ENCODE measurements around the gene EPHA5.

EPHA5 gene

DNA sequence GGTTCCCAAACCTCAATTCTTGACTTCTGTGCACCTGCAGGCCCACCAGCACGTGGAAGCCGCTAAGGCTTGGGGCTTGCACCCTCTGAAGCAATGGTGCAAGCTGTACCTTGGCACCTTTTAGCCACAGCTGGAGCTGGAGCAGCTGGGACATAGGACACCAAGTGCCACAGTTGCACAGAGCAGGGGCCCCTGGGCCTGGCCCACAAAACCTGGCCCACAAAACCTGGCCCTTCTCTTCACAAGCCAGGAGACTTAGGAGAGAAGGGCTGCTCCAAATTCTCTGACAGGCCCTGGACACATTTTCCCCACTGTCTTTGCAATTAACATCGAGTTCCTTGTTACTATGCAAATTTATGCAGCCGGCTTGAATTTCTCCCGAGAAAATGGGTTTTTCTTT is 197.8 kb downstream of the EPHA5 start:
- no peak for DNase-seq

DNA sequence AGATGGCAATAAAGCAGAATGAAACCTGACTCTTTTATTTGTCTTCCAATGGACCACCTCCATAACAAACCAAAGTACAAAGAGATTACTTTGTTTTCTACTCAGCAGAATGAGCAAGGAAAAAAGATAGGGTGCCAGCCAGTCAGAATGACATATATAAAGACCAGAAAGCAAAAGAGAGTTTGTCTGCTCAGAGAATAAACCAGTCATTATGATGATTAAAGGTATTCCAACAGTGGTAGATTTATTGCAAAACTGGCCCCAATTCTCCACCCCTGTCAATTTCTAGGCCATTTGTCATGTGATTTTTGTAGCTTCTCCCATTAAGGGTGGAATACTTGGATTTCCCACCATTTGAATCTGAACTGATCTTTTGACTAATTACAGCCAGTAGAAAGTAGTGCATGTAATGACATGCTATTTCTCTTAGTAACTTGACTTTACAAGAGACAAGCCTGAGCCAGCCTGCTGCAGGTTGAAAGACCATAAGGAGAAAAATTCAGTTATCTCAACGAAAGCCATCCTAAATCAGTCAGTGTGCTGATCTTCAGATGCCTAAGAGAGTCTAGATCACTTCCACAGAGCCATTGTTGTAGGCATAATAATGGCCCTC is 203.1 kb downstream of the EPHA5 start:
- no peak for DNase-seq

DNA sequence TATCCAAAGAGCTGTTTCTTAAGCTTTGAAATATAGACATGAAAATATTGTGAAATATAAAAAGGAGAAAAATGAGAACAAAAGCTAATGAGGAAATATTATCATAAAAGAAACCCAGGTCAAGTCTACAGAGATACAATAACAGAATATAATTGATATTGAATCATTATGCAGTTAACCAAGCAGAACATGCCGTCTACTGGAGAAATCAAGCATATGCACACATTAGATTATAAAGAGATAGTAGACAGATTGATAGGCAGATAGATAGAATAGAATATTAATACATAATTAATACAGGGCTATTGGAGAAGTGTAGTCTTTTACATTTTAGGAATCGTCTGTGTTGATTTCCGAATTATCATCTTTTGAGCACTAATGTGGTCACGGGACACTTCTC is 208.5 kb downstream of the EPHA5 start:
- no peak for DNase-seq

DNA sequence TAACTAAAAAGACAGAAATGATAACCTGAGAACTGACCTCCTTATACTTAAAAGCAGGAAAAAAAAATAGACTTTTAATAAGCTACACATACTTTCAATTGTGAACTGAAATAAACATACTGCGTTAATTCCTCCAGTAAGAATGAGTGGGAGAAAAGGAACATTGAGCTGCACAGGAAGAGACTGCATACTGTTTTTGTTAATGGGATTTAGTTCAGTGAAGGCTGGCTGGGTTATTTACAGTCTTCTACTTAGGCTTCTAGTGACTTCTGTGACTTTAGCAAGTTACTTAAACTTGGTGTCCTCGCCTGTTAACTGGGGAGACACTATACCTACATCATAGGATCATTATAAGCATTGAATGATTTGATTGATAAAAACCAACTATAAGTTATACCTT is 213.3 kb downstream of the EPHA5 start:
- no peak for DNase-seq

DNA sequence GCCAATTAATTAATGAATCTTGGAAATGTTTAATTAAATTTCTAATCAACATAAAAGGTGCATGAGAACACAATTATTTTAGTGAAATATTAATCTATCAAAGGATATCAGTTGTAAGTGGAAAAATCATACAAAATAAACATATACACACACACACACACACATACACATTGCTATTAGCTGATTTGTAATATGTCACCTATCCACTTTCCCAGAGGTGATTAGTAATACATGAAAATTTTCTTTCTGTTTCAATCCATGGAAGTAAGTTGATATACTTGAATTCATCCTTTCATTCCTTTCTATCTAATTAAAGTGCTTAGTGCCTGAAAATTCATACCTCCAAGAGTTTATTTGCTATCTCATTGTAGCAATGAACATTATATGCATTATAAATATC is 213.7 kb downstream of the EPHA5 start:
- DNase-seq: no peak

DNA sequence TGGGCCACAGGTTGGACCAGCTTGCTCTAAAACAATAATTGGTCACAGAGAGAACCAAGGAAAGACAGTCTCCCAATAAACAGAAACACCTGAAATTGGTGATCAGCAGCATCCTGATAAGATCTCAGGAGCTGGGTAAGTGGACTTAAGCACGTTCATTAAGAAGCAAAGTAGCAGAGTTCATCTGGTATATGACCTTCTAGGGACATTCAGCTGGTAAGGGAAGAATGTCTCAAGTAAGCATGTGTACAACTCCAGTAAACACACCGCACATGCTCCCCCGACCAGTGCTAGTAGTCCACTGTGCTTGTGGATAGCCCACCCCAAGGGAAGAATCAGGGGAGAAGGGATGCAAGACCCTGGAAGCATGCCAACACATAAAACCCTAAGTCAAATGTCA is 216.9 kb downstream of the EPHA5 start:
- no peak for DNase-seq

DNA sequence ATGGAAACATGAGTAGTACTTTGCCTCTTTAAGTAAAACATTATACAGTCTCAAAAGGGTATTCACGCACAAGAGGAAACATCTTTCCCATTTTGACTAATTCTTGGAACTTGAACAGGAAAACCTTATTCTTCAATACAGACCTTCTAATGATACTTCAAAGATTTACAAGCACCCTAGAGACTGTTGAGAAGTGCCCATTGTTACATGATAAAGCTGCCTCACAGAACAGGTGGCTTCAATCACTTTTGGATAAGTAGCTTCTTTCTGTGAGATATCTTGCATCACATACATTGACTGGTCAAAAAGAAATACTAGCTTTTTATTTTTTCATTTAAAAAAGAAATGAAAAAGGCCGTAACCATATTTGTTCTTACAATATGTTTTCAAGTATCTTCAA is 219.4 kb downstream of the EPHA5 start:
- no peak for DNase-seq

DNA sequence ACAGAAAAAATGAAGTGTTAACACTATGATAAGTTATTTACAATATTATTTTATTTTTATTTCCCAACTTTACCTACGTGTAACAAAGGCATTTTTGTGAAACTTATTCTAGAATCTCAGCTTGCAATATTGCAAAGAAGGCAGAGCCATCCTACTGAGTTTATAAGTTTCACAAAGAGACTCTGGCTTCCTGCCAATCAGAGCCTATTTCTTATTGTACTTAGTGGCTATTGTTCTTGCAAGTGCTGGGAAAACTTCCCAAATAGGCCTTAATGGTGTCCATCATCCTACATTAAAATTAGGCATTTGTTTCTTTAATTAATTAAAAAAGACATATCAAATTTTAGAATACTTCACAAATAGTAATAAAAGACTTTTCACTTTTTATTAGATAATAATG is 233.2 kb downstream of the EPHA5 start:
- no peak for DNase-seq

DNA sequence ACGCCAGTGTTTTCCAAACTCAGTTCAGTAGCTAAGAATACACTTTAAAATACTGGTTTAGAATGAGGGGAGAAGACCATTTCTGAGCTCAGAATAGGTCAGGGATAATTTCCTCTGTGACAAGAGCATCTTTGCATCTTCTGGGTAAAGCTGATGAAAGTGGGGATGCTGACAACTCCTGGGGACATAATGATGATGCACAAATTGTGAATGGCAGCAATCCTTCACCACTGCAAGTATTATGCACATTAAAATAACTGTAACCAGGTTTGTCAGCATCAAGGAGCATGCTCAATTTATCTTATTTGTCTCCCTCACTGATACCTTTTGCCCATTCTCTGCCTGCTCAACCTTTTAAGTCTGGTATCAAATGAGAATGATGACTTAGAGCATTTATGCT is 248.2 kb downstream of the EPHA5 start:
- no peak for DNase-seq

DNA sequence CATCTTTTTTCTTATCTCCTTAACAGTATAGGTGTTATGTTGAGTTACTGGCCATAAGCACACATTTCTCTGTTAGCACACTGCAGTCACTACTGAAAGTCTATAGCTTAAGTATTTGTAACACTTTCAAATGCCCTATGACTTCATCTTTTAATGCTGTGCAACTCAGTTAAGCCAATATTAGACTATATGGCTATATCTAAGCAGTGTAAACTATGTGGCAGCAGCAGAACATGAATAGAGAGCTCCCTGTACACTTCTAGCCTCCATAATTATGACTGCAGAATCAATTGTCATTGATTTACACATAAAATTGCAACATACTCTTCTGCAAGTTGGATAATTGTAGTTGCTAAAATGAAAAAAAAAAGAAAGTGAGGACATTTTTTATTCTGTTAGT is 250.3 kb downstream of the EPHA5 start:
- DNase-seq: no peak

DNA sequence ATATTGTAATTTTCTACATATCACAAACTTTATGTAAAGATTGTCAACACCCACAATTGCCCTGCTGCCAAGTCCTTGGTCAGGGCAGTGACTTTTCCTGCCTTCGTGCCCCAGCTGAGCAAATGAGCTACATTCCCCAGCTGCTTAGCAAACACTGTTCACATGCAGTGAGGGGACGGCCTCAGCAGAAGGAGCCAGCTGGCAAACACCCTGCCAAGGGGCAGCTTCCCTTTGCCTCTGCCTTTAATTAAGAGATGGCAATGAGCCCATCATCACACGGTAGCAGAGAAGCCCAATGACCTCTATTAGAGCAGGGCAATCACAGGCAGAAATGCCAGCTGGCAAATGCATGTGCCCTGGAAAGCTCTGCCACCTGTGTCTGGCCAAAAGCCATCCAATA is 253.4 kb downstream of the EPHA5 start:
- no peak for DNase-seq

DNA sequence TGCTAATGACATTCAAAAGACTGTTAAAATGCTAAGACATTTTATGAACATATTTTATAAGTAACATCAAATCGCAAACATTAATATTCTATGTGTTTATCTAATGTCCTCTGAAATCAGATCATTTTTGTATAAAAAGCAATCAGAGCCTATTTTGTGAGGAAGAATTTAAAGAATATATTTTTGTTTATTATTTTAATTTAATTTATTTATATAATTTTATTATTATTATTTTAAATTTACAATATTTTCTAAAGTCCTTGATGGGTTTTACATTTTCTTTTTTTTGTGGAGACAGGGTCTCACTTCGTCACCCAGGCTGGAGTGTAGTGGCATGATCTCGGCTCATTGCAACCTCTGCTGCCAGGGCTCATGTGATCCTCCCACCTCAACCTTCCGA is 262.8 kb downstream of the EPHA5 start:
- no peak for DNase-seq

DNA sequence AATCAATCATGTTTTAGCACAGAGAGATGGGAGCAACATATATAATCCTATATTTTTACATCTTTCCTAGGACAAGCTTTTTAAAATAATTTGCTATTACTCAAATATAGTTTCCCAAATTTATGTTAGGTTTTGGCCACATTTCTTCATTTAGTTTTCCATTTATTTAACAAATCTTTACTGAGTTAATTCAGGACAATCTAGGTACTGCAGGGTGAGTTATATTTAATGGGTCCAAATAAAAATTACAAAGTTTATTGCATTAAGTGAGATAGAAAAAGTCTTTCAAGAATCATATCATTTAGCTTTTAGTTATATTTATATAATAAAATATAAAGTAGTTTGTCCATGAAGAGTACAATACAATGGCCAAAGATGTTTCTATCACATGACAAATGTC is 269.2 kb downstream of the EPHA5 start:
- no peak for DNase-seq

DNA sequence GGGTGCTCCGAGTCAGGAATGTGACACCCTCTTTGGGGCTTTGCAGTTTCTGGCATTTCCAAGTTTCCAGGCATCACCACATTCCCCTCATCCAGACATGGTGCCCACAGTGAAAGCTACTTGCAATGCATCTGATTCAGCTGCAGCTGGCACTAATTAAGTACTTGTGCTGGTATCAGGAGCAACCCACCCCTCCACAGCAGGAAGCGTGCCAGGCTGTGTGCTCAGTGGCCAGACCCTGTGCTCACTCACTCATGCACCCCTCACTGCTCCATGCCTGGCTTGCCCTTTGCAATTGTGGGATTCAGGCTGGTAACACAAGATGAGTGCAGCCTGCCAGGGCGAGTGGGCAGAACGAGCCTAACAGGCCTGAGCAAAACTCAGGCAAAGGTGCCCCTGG is 271.2 kb downstream of the EPHA5 start:
- no peak for DNase-seq

DNA sequence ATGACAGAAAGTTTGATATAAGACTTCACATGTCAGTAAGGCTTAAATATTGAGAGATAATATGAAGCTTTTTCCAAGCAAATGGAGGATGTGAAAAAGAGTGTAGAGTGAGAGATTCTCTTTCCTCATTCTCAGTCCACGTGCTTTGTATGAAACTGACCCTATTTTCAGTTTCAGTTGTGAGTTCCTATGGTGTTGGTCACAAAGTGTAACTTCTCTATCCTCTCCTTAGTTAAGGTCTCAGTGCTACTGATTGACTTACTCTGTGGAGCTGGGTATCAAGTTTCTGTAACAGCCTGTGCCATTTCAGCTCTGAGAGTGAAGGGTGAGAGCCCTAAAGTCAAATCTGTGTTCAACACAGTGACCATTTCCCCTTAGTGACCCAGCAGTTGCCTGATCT is 277.2 kb downstream of the EPHA5 start:
- DNase-seq: no peak

DNA sequence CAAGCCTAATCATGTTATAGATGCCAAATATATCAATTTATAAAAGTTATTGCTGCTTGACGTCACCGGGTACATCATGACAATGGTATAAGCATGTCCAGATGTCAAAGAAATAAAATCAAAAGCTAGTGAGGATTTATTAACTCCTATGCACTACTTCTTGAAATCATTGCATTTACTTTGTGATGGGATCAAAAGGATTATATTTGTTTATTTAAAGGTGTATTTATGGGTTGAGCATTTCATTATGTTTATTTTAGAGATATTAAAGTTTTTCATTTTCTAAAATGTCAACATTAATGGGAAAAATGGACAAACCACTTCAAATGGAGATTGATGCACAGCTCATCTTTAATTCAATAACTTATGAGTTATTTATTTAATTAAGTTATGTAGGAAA is 277.8 kb downstream of the EPHA5 start:
- no peak for DNase-seq

DNA sequence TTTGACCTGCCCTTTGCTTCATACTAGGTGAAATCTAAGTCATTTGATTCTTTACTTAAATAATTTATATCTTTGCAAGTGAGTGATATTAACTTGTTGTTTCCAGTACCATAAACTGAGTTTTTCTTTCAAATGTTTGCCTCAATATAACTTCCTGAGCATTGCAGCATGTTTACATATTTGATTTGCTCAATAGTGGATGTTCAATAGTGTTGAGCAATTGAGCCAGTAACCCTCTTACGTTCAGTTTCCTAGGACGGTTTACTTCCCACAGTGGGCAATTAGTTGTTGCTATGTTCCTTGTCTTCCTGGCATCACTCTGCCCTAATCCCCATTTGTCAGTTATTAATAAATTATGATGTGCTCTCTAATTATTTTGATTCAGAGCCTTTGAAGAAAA is 278.5 kb downstream of the EPHA5 start:
- DNase-seq: no peak

DNA sequence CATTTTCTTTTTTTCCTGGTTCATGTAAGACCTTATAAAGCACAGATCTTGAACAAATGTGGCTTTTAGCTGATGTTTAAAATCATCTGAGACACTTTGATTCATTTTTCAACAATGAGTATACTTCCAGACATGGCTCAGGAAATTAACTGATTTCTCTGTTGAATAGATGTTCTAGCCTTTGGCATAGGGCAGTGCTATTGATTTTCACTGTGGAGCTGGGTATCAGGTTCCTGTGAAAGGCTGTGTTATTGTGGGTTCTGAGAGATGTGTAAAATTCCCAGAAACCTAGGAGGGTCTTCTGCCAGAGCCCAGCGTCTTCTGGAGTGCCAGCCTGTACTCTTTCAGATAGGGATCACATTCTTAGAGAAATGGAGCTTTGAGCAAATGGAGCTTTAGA is 278.9 kb downstream of the EPHA5 start:
- no peak for DNase-seq

DNA sequence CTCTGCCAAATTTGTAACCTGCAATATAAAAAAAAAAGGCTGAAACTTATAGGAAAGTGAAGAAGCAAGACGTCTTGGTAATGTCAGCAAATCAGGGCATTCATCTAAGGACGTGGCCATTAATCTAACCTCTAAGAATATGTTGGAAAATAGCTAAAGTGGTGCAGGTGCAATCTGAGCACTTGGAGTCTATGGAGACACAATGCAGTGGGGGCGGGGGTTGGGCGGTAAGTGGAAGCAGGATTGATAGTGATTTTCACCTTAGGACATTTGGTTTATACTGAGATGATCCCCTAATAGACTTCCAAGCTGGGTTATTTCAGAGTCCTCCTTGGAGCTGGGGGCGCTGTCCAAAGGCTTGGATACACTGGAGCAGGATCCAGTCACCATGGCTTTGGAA is 283.4 kb downstream of the EPHA5 start:
- no peak for DNase-seq

DNA sequence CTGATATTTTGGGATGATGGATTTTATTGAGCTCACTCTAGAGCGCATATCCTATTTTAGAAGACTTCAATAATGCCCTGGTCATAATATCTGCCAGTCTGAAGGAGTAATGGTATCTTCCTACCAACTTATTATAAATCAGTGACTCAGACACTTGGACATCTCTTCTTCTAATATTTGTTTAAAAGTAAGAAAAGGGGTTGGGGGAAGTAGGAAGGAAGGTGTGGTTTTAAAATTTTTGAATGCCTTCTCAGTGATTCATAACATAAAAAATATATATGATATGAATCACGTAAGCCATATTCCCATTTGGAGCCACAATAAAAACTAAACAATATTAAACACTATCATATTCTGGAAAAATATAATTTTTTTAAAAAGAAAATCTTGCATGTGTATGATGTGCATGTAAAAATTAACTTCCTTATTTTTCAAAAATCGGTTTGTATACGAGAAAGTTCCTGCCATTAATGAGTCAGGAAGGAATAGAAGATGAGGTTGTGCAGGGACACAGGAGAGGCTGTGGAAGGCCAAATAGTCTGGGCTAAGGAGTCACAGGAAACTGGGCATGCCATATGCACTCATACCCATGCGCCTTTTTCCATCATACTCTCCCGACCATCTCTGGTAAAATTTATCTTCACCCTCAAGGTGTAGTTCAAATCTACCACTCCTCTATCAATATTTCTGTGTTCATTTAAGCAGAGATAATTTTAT is 286.5 kb downstream of the EPHA5 start:
- no peak for DNase-seq

DNA sequence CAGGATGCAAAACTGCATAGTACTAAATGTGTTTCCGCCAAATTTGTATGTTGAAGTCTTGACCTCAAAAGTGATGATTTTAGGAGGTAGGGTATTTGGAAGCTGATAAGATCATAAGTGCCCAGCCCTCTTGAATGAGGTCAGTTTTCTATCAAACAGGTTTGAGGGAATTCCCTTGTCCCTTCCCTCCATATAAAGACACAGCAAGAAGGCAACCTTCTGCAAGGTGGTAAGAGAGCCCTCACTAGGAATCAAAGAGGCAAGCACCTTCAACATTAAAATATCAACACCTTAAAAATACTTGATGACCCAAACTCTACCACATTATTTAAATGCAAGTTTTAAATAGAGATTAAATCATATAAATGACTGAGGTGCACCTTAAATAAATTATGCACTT is 288.6 kb downstream of the EPHA5 start:
- no peak for DNase-seq

DNA sequence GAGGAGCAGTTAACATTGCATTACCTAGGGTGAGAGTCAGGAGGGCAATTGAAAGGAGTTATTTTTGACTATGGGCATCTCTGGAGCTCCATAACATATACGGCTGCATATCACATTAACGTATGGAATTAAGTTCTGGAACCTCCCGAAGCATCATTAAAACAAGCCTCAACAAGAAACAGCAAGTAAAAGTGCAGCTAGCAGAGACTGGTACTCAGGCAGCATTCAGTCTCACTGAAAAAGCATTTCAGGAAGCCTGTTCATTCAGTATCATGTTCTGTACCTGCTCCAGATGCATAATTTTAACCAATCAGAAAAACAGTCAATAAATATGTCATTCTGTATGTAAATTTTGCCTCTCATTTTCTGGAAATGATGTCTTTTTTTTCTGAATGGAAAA is 299.6 kb downstream of the EPHA5 start:
- DNase-seq: no peak

DNA sequence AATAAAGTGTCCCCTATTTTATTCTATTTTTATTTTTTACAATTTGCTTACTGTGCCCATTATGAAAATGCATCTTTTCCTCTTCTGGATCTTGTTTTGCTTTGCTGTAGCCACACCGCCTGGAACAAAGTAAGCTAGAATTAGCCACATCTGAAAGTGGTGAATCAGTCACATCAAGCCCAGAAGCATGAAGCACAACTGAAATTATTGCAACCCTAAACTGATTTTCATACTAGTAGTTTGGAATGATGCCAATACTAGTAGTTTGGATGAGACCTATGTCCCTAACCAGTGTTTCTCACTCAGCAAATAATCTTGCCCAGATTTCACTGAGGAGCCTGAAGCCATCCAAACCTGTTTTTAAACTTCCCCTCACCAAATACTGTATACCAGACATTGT is 303.0 kb downstream of the EPHA5 start:
- no peak for DNase-seq

DNA sequence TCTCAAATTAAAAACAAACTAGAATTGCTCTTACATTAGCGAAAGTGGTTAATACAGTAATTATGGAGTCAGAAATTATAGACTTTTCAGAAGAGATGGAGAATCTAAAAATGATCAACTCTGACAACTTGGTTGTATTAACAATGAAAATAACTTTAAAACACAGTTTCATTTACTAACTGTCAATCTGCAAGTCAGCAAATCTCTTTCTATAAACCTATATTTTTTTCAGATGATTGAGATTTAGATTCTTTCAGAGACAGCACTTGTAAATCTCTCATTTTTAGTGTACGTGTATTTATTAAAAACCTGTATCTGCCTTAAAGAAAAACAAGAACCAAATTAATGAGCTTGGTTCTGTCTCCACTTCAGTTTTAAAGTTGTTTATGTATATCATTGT is 311.4 kb downstream of the EPHA5 start:
- no peak for DNase-seq

DNA sequence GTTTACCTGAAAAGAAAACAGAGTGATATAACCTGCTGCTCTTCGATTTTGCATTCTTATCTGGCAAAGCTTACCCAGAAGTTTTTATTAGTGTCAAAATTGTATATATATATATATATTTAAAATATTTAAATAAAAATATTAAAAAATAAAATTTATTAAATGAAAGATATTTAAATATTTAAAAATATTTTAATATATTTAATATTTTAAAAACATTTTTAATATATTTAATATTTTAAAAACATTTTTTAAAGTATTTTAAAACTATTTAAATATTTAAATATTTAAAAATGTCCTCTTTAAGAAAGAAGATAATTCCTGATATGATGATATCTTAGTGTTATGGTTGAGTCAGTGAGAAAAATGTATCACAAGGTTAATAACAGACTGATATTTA is 317.2 kb downstream of the EPHA5 start:
- DNase-seq: no peak
